GM12864 (cell line): ENCODE data around the gene OPHN1.

ENCODE experiments used
- DNase-seq: peaks from one replicate; pipeline ENCODE4 v3.0.0-alpha.2; 2011; ENCODE audit warnings: low read depth
- H3K4me3 ChIP-seq: 2 replicates; pipeline ENCODE4 v1.5.1; 2011; ENCODE audit warnings: mild to moderate bottlenecking, low read depth, low read length, control low read depth
- TF ChIP-seq, protein P1 (sequence below): IDR thresholded peaks from 2 replicates; pipeline ENCODE4 v1.5.1; 2011; ENCODE audit warnings: low read depth, mild to moderate bottlenecking, moderate library complexity, low read length, control low read depth, inconsistent platforms; ENCODE audit errors: missing control alignments

Gene OPHN1

DNA sequence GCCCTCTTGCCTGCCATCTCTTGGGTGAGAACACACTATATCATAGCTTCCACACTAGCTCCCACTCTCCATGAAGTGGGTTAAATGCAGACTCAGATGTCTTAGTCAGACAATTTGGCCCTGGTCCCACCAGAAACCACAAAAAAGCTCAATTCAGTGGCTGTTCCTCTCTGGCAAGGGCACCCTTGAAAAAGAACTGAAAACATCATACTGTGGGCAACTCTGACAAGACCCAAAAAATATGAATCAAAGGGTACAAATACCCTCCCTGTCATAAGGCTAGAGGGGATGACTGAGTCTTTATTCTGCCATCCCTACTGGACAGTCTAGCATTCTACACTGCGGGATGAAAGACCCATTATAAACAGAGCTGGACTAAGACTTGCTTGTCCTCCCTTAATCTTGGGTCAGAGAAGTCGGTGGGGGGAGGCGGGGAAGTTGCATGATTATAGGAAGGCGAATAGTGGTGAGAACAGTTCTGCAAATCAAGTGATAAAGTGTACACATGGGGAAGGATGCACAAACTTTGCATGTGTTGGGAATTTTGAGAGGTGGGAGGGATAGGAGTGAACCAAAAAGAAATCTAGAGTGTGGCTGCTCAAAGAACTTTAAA lies 172.1 kb downstream of the OPHN1 start:
- no peak overlapping the region for H3K4me3 ChIP-seq
- DNase-seq: no peak
- TF ChIP-seq, protein P1, sequence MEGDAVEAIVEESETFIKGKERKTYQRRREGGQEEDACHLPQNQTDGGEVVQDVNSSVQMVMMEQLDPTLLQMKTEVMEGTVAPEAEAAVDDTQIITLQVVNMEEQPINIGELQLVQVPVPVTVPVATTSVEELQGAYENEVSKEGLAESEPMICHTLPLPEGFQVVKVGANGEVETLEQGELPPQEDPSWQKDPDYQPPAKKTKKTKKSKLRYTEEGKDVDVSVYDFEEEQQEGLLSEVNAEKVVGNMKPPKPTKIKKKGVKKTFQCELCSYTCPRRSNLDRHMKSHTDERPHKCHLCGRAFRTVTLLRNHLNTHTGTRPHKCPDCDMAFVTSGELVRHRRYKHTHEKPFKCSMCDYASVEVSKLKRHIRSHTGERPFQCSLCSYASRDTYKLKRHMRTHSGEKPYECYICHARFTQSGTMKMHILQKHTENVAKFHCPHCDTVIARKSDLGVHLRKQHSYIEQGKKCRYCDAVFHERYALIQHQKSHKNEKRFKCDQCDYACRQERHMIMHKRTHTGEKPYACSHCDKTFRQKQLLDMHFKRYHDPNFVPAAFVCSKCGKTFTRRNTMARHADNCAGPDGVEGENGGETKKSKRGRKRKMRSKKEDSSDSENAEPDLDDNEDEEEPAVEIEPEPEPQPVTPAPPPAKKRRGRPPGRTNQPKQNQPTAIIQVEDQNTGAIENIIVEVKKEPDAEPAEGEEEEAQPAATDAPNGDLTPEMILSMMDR: no peak

DNA sequence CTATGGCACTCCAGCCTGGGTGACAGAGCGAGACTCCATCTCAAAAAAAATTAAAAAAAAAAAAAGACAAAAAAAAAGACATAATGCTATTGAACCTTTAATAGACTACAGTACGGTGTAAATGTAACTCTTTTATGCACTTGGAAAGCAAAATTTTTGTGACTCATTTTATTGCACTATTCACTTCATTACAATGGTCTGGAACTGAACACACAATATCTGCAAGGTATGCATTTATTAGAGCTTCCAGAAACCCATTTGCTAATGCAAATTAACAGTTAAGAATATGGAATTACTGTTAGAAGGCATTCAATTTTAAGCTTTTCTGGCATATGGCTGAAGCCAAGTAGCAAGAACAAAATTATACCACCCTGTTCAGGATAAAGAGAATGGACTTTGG lies 176.3 kb downstream of the OPHN1 start:
- no peak overlapping the region for H3K4me3 ChIP-seq
- no peak for DNase-seq
- TF ChIP-seq, protein P1: no peak

DNA sequence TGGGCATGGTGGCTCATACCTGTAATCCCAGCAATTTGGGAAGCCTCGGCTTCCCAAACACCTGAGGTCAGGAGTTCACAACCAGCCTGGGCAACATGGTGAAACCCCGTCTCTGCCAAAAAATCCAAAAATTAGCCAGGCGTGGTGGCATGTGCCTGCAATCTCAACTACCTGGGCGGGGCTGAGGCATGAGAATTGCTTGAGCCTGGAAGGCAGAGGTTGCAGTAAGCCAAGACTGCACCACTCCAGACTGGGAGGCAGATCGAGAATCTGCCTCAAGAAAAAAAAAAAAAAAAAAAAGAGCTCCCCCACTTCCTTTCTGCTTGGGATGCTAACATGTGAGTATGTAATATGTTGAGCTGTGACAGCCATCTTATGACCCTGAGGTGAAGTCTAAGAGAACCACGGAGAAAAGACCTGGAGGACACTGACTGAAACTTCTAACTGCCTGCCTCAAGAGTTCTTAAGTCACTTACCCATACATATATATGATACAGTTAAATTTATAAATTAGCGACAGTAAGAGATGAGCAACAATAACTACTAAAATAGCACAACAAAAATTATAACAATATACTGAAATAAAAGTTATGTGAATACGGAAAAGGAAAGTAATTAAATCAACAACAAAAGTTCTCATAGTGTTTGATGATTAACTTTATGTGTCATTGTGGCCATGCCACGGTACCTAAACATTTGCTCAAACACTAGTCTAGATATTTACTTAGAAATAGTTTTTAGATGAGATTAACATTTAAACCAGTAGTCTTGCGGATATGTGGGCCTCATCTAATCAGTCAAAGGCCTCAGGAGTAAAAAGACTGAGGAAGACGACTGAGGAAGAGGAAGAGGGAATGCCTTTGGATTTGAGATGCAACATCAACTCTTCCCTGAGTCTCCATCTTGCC lies 178.3 kb downstream of the OPHN1 start:
- no peak for DNase-seq

DNA sequence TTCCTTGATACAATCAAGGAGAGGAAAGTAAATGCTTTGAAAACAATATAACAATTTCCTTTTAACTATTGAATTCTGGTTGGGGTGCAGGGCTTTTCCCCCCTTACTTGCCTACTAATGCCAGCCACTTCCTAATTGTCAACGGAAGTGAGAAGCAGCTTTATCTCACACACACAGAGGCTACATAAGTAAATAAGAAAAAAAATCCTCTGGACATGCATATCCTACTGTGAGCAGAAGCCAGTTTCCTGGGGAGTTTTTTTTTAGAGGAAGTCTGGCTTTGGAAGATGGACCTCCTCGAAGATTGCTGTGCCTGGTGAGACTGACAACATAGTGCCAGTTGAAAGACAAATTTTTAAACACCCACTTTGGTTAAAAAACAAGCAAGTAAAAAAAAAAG lies 180.6 kb downstream of the OPHN1 start:
- TF ChIP-seq, protein P1: no peak
- no peak for DNase-seq
- H3K4me3 ChIP-seq: no peak overlapping the region

More for the DNA sequence above, 178.3 kb downstream of the OPHN1 start:
- TF ChIP-seq, protein P1: no peak
- no peak overlapping the region for H3K4me3 ChIP-seq

- TF ChIP-seq, protein P1: no peak
- no peak for DNase-seq
- H3K4me3 ChIP-seq: no peak overlapping the region
Measured at GRCh38 chrX:68249903-68250302, 183.4 kb downstream of the OPHN1 start.

- TF ChIP-seq, protein P1: no peak
- no peak for DNase-seq
- no peak overlapping the region for H3K4me3 ChIP-seq
Measured at GRCh38 chrX:68249401-68249831, 183.9 kb downstream of the OPHN1 start.
